Upper lobe of right lung (tissue), 1 donor: ENCODE data around the gene CAMTA1. TPM values are rescaled to one million over a fixed set of nuclear protein-coding genes. Genes with fewer than 3 reads are reported as not detected.
A peak's percentile ranks its signal among the peaks of the same experiment; 100 is the strongest.

Source experiments
- ATAC-seq: fragments of 200-7000 bp; cut with Tn5 transposase; one replicate; pipeline ENCODE4 v1.9.1; 2020; ENCODE audit warnings: mild to moderate bottlenecking, moderate library complexity
- DNase-seq: peaks from one replicate; pipeline ENCODE4 v3.0.0-alpha.2; 2020
- H3K27ac ChIP-seq: fragments of 200-600 bp; one replicate; pipeline ENCODE4 v1.8.0; 2022
- H3K27me3 ChIP-seq: fragments of 200-600 bp; one replicate; pipeline ENCODE4 v1.8.0; 2022; ENCODE audit warnings: mild to moderate bottlenecking
- H3K36me3 ChIP-seq: fragments of 200-600 bp; one replicate; pipeline ENCODE4 v1.8.0; 2022
- H3K4me1 ChIP-seq: fragments of 200-600 bp; one replicate; pipeline ENCODE4 v1.8.0; 2022
- H3K4me3 ChIP-seq: fragments of 200-600 bp; one replicate; pipeline ENCODE4 v1.8.0; 2022; ENCODE audit warnings: mild to moderate bottlenecking
- H3K9me3 ChIP-seq: fragments of 200-600 bp; one replicate; pipeline ENCODE4 v1.8.0; 2022
- CTCF ChIP-seq: fragments of 200-600 bp; IDR thresholded peaks from one replicate; pipeline ENCODE4 v1.8.0; 2022; ENCODE audit warnings: antibody characterized with exemption
- intact Hi-C: fragments of 100-400 bp; cut with DNase I; formaldehyde crosslinking; loops from one replicate; pipeline ENCODE4 v1.11.0; 2022
- total RNA-seq: library from RNA; stranded (reverse); fragmentation: NEBNext Ultra II Directional; extraction: Animal tissue kit (Norgen Biotek cat#: 25700); gene quantifications from one replicate; pipeline ENCODE4 v1.2.1, GENCODE V29; 2021
- donor health status: DM: no; HTN: yes; CAD: no; lungs with severe emphysema.

CAMTA1 gene
- total RNA-seq, 1 donor from 2014 or later, result 63.4 TPM

GRCh38 chr1:7572654-7573152, 787.4 kb downstream of the CAMTA1 start:
- H3K9me3 ChIP-seq, result no peaks in the 10 kb centered on the region
- no peaks in the 10 kb centered on the region for H3K27me3 ChIP-seq
- no peaks in the 10 kb centered on the region for H3K36me3 ChIP-seq
- intact Hi-C loops, result no loop called here
- peak; percentile 65 for ATAC-seq
- no peak overlapping the region for H3K27ac ChIP-seq
- TF ChIP-seq CTCF, result no peak
- H3K4me3 ChIP-seq, result no peak overlapping the region
- peaks cover 20% of the 10 kb centered on the region for H3K4me1 ChIP-seq
- DNase-seq, result no peak

- no peaks in the 10 kb centered on the region for H3K27me3 ChIP-seq
- H3K9me3 ChIP-seq, result no peaks in the 10 kb centered on the region
- DNase-seq (no peak), ATAC-seq (no peak)
- H3K36me3 ChIP-seq, result no peaks in the 10 kb centered on the region
- H3K4me1 ChIP-seq, result peaks cover 20% of the 10 kb centered on the region
- H3K27ac ChIP-seq, result no peak overlapping the region
- intact Hi-C loops, result no loop called here
- H3K4me3 ChIP-seq, result no peak overlapping the region
- no peak for TF ChIP-seq CTCF
Measured at GRCh38 chr1:7573481-7573880, 788.2 kb downstream of the CAMTA1 start.

- no peaks in the 10 kb centered on the region for H3K27me3 ChIP-seq
- DNase-seq (peak; percentile 71), ATAC-seq (peak; percentile 52)
- intact Hi-C loops, result no loop called here
- H3K9me3 ChIP-seq, result no peaks in the 10 kb centered on the region
- H3K4me1 ChIP-seq, result peaks cover 20% of the 10 kb centered on the region
- no peak for TF ChIP-seq CTCF
- H3K27ac ChIP-seq, result no peak overlapping the region
- H3K36me3 ChIP-seq, result no peaks in the 10 kb centered on the region
- no peak overlapping the region for H3K4me3 ChIP-seq
Measured at GRCh38 chr1:7574121-7575040, 789.1 kb downstream of the CAMTA1 start.

- ATAC-seq (no peak), DNase-seq (peak; percentile 4)
- no peak overlapping the region for H3K27ac ChIP-seq
- no peak overlapping the region for H3K4me3 ChIP-seq
- H3K4me1 ChIP-seq, result peaks cover 20% of the 10 kb centered on the region
- intact Hi-C loops, result no loop called here
- H3K9me3 ChIP-seq, result no peaks in the 10 kb centered on the region
- no peaks in the 10 kb centered on the region for H3K27me3 ChIP-seq
- no peaks in the 10 kb centered on the region for H3K36me3 ChIP-seq
- TF ChIP-seq CTCF, result no peak
Measured at GRCh38 chr1:7575041-7575400, 789.8 kb downstream of the CAMTA1 start.

- Histone ChIP-seq H3K4me3 (no peak overlapping the region), H3K27ac (no peak overlapping the region), H3K36me3 (no peaks in the 10 kb centered on the region), H3K27me3 (no peaks in the 10 kb centered on the region), H3K9me3 (no peaks in the 10 kb centered on the region), H3K4me1 (peaks cover 20% of the 10 kb centered on the region)
- no peak for ATAC-seq
- intact Hi-C loops, result no loop called here
- peak; percentile 19 for TF ChIP-seq CTCF
- peak; percentile 47 for DNase-seq
Measured at GRCh38 chr1:7576946-7577657, 791.8 kb downstream of the CAMTA1 start.
